ENCODE results near the gene ASB3. TPM values are rescaled to one million over a fixed set of nuclear protein-coding genes. Genes with fewer than 3 reads are reported as not detected.

Gene ASB3
- polyA plus RNA-seq, 3 donors: 6.7 to 14.9 (median 8.1) TPM

GRCh38 chr2:53820048-53820447, 33.3 kb upstream of the ASB3 start:
- Mint-ChIP-seq H3K9me3 (no peaks in the 10 kb centered on the region), H3K4me1 (no peaks in the 10 kb centered on the region), H3K36me3 (peaks cover 39 to 53% of the 10 kb centered on the region in 2 donors), H3K27me3 (ENCODE audit: low read depth in 3 of 3) (peaks cover 0 to 2% (median 0%) of the 10 kb centered on the region in 3 donors), H3K4me3 (no peak overlapping the region), H3K27ac (no peak overlapping the region)
- no peak for DNase-seq
- Histone ChIP-seq H3K79me2 (ENCODE audit: insufficient read depth, low read length) (no peaks in the 10 kb centered on the region), H3K27ac (ENCODE audit: low read depth in 1 of 2, low read length in 2 of 2) (no peak overlapping the region), H3K4me3 (replicated peaks in 1 of 3; ENCODE audit: low read depth in 2 of 3, low read length in 3 of 3) (no peak overlapping the region), H3K4me1 (ENCODE audit: control insufficient read depth in 1 of 2, insufficient read depth in 2 of 2, low read length in 2 of 2) (no peaks in the 10 kb centered on the region), H3K4me2 (replicated peaks; ENCODE audit: extremely low read depth, low read length, poor library complexity, severe bottlenecking) (no peak overlapping the region), H3K9ac (ENCODE audit: insufficient read depth, low read length, poor library complexity, severe bottlenecking) (no peak overlapping the region), H3K9me3 (replicated peaks in 1 of 2; ENCODE audit: control insufficient read depth in 1 of 2, insufficient read depth in 1 of 2, low read length in 2 of 2) (no peaks in the 10 kb centered on the region), H2AFZ (ENCODE audit: insufficient read depth, low read depth, low read length, poor library complexity, severe bottlenecking) (no peak overlapping the region), H4K20me1 (ENCODE audit: insufficient read depth, low read length) (no peaks in the 10 kb centered on the region), H3K36me3 (replicated peaks in 1 of 2; ENCODE audit: control insufficient read depth in 1 of 2, insufficient read depth in 2 of 2, low read length in 2 of 2) (peaks cover 43 to 52% of the 10 kb centered on the region in 2 donors), H3K27me3 (ENCODE audit: control insufficient read depth in 2 of 2, insufficient read depth in 2 of 2, low read length in 2 of 2) (no peaks in the 10 kb centered on the region)
- no CpG with 5 or more reads among the region's 9 CpGs for WGBS (ENCODE audit: insufficient coverage)
- intact Hi-C loops (cut with micrococcal nuclease): no loop called here
- no peak for TF ChIP-seq CTCF (IDR thresholded peaks at IDR 0.05)

GRCh38 chr2:53819634-53820033, 32.9 kb upstream of the ASB3 start:
- no CpG with 5 or more reads among the region's 4 CpGs for WGBS (ENCODE audit: insufficient coverage)
- Histone ChIP-seq H3K4me3 (replicated peaks in 1 of 3; ENCODE audit: low read depth in 2 of 3, low read length in 3 of 3) (no peak overlapping the region), H3K36me3 (replicated peaks in 1 of 2; ENCODE audit: control insufficient read depth in 1 of 2, insufficient read depth in 2 of 2, low read length in 2 of 2) (peaks cover 45 to 56% of the 10 kb centered on the region in 2 donors), H2AFZ (ENCODE audit: insufficient read depth, low read depth, low read length, poor library complexity, severe bottlenecking) (no peak overlapping the region), H3K79me2 (ENCODE audit: insufficient read depth, low read length) (no peaks in the 10 kb centered on the region), H4K20me1 (ENCODE audit: insufficient read depth, low read length) (no peaks in the 10 kb centered on the region), H3K27ac (ENCODE audit: low read depth in 1 of 2, low read length in 2 of 2) (no peak overlapping the region), H3K4me2 (replicated peaks; ENCODE audit: extremely low read depth, low read length, poor library complexity, severe bottlenecking) (no peak overlapping the region), H3K4me1 (ENCODE audit: control insufficient read depth in 1 of 2, insufficient read depth in 2 of 2, low read length in 2 of 2) (no peaks in the 10 kb centered on the region), H3K9me3 (replicated peaks in 1 of 2; ENCODE audit: control insufficient read depth in 1 of 2, insufficient read depth in 1 of 2, low read length in 2 of 2) (no peaks in the 10 kb centered on the region), H3K9ac (ENCODE audit: insufficient read depth, low read length, poor library complexity, severe bottlenecking) (no peak overlapping the region), H3K27me3 (ENCODE audit: control insufficient read depth in 2 of 2, insufficient read depth in 2 of 2, low read length in 2 of 2) (no peaks in the 10 kb centered on the region)
- Mint-ChIP-seq H3K36me3 (peaks cover 41 to 57% of the 10 kb centered on the region in 2 donors), H3K27ac (no peak overlapping the region), H3K4me1 (no peaks in the 10 kb centered on the region), H3K4me3 (no peak overlapping the region), H3K9me3 (no peaks in the 10 kb centered on the region), H3K27me3 (ENCODE audit: low read depth in 3 of 3) (peaks cover 0 to 2% (median 0%) of the 10 kb centered on the region in 3 donors)
- intact Hi-C loops (cut with micrococcal nuclease): no loop called here
- DNase-seq: no peak
- no peak for TF ChIP-seq CTCF (IDR thresholded peaks at IDR 0.05)

Data from CD14-positive monocyte (primary cell).